K562 (cell line): ENCODE data around the gene C6orf15. TPM values are rescaled to one million over a fixed set of nuclear protein-coding genes. Genes with fewer than 3 reads are reported as not detected.
A peak's percentile ranks its signal among the peaks of the same experiment; 100 is the strongest.

Experiments used
- CXXC5 ChIP-seq: fragments of 250-450 bp; sonication (Bioruptor Pico); IDR thresholded peaks from 2 replicates; pipeline ENCODE4 v1.8.0; 2022; ENCODE audit warnings: inconsistent platforms, mild to moderate bottlenecking, moderate library complexity
- ETV1 ChIP-seq: fragments of 450-650 bp; conservative IDR thresholded peaks from 2 replicates; pipeline ENCODE4 v1.6.1; 2016; ENCODE audit warnings: missing genetic modification characterization, control low read depth, low read depth, missing compliant biosample characterization
- HNRNPLL ChIP-seq: fragments of 200-400 bp; formaldehyde crosslinking; IDR thresholded peaks from 2 replicates; pipeline ENCODE4 v1.6.1; 2017; ENCODE audit warnings: low read length, low read depth, mild to moderate bottlenecking; ENCODE audit not compliant: poor library complexity, severe bottlenecking
- KAT2B ChIP-seq: IDR thresholded peaks from one replicate; pipeline ENCODE4 v1.6.1; 2012; ENCODE audit warnings: low read depth, mild to moderate bottlenecking, control low read depth, inconsistent platforms, low read length, moderate library complexity
- SMARCA4 ChIP-seq: fragments of 450-650 bp; IDR thresholded peaks from 2 replicates; pipeline ENCODE4 v1.6.1; 2016
- ZNF785 ChIP-seq: fragments of 250-450 bp; sonication (Bioruptor Pico); IDR thresholded peaks from 2 replicates; pipeline ENCODE4 v1.4.0; 2020; ENCODE audit warnings: mild to moderate bottlenecking
- polyA plus RNA-seq, 8 experiments: library from polyadenylated mRNA; depleted of rRNA in 4 of 8; stranded (reverse) in 5 of 8; unstranded in 3 of 8; fragments of >200 nt; fragmentation: Nextera tagmentation in 2 of 8; fragmentation: Illumina TruSeq in 1 of 8; extraction: Ambion mirVana in 2 of 8; extraction: Trizol in 1 of 8; gene quantifications; 2 replicates each; pipeline versions ENCODE4 v1.2.1 to v1.2.3, GENCODE V29; 2011 to 2014; ENCODE audit warnings: inconsistent platforms in 1 of 8, missing spikeins in 1 of 8
- total RNA-seq, 7 experiments: library from RNA; depleted of rRNA in 6 of 7; stranded (reverse); fragments of >200 nt in 6 of 7; fragmentation: Illumina TruSeq in 2 of 7; extraction: Trizol in 2 of 7; gene quantifications; 2 replicates each; pipeline versions ENCODE4 v1.2.1 to v1.2.3, GENCODE V29; 2011 to 2021; ENCODE audit warnings: low replicate concordance in 1 of 7
- TF ChIP-seq, protein P1 (sequence below): fragments of 250-450 bp; sonication (Bioruptor Pico); IDR thresholded peaks from 2 replicates; pipeline ENCODE4 v1.5.0; 2022; ENCODE audit warnings: mild to moderate bottlenecking
- TF ChIP-seq, protein P2 (sequence below): fragments of 450-650 bp; IDR thresholded peaks from 2 replicates; pipeline ENCODE4 v1.6.1; 2017; ENCODE audit warnings: antibody characterized with exemption
- TF ChIP-seq, protein P3 (sequence below): fragments of 250-450 bp; sonication (Bioruptor Pico); IDR thresholded peaks from 2 replicates; pipeline ENCODE4 v1.4.0; 2020; ENCODE audit warnings: mild to moderate bottlenecking, moderate library complexity
- TF ChIP-seq, protein P4 (sequence below): IDR thresholded peaks from 2 replicates; pipeline ENCODE4 v1.6.1; 2011; ENCODE audit warnings: borderline replicate concordance, low read depth, mild to moderate bottlenecking, moderate library complexity, low read length; ENCODE audit not compliant: insufficient read depth, poor library complexity, severe bottlenecking
- TF ChIP-seq, protein P5 (sequence below): IDR thresholded peaks from 2 replicates; pipeline ENCODE4 v1.6.1; 2011; ENCODE audit not compliant: insufficient read length; ENCODE audit errors: extremely low read depth
- TF ChIP-seq, protein P6 (sequence below): fragments of 250-450 bp; sonication (Bioruptor Pico); IDR thresholded peaks from 2 replicates; pipeline ENCODE4 v1.8.0; 2022; ENCODE audit warnings: inconsistent platforms

C6orf15 gene
- total and polyA plus RNA-seq, 9 of the 15 experiments (the other 6 are each of a cell fraction or from before 2014, with no cell fraction given) = not detected

DNA sequence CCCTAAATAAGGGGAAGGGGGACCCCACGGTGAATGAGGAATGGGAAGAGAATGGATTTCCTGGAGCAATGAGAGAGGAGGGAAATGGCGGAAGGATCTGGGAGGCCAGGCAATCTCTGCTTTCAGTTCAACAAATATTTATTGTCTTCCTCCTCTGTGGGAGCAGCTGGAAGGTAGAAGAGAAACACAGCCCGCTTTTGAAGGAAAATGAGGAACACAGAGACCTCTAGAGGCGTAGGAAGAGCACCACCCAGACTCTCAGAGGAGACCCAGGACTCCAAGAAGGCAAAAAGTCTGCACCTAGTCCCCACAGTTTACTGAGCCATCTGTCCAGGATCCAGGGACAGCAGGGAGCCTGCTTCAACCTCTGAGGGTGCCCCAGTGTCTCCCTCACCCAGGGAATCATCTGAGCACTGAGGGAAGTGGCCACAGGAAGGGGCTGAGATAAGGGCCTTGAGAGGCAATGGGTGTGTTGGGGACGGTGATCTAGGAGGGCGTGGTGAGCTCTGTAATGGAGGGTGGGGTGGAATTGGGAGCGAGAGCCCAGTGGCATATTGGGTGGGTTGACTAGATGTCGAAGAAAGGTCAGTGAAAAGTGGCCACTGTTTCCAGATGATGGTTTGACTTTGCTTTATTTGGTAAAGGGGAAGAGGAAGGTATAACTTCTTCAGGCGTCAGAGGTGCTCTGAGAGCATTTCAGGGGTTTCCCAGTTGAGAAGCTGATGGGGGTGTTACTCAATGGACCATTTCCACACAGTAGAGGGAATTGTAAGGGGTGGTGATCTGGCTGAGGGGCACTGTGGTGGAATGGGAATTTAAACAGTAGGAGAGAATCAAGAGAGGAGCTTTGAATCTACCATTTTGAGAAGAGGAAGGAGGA is 2.8 kb upstream of the C6orf15 start (continued):
- TF ChIP-seq, protein P1, sequence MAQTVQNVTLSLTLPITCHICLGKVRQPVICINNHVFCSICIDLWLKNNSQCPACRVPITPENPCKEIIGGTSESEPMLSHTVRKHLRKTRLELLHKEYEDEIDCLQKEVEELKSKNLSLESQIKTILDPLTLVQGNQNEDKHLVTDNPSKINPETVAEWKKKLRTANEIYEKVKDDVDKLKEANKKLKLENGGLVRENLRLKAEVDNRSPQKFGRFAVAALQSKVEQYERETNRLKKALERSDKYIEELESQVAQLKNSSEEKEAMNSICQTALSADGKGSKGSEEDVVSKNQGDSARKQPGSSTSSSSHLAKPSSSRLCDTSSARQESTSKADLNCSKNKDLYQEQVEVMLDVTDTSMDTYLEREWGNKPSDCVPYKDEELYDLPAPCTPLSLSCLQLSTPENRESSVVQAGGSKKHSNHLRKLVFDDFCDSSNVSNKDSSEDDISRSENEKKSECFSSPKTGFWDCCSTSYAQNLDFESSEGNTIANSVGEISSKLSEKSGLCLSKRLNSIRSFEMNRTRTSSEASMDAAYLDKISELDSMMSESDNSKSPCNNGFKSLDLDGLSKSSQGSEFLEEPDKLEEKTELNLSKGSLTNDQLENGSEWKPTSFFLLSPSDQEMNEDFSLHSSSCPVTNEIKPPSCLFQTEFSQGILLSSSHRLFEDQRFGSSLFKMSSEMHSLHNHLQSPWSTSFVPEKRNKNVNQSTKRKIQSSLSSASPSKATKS (CRISPR knock-in tag) = no peak
- TF ChIP-seq KAT2B (no peak), SMARCA4 (no peak), ETV1 (tag) (0 out of 2 replicates have a peak, but pooled peaks have one; percentile 26), HNRNPLL (no peak), CXXC5 (no peak), ZNF785 (CRISPR knock-in tag) (no peak)
- TF ChIP-seq, protein P2, sequence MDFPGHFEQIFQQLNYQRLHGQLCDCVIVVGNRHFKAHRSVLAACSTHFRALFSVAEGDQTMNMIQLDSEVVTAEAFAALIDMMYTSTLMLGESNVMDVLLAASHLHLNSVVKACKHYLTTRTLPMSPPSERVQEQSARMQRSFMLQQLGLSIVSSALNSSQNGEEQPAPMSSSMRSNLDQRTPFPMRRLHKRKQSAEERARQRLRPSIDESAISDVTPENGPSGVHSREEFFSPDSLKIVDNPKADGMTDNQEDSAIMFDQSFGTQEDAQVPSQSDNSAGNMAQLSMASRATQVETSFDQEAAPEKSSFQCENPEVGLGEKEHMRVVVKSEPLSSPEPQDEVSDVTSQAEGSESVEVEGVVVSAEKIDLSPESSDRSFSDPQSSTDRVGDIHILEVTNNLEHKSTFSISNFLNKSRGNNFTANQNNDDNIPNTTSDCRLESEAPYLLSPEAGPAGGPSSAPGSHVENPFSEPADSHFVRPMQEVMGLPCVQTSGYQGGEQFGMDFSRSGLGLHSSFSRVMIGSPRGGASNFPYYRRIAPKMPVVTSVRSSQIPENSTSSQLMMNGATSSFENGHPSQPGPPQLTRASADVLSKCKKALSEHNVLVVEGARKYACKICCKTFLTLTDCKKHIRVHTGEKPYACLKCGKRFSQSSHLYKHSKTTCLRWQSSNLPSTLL = no peak
- TF ChIP-seq, protein P3, sequence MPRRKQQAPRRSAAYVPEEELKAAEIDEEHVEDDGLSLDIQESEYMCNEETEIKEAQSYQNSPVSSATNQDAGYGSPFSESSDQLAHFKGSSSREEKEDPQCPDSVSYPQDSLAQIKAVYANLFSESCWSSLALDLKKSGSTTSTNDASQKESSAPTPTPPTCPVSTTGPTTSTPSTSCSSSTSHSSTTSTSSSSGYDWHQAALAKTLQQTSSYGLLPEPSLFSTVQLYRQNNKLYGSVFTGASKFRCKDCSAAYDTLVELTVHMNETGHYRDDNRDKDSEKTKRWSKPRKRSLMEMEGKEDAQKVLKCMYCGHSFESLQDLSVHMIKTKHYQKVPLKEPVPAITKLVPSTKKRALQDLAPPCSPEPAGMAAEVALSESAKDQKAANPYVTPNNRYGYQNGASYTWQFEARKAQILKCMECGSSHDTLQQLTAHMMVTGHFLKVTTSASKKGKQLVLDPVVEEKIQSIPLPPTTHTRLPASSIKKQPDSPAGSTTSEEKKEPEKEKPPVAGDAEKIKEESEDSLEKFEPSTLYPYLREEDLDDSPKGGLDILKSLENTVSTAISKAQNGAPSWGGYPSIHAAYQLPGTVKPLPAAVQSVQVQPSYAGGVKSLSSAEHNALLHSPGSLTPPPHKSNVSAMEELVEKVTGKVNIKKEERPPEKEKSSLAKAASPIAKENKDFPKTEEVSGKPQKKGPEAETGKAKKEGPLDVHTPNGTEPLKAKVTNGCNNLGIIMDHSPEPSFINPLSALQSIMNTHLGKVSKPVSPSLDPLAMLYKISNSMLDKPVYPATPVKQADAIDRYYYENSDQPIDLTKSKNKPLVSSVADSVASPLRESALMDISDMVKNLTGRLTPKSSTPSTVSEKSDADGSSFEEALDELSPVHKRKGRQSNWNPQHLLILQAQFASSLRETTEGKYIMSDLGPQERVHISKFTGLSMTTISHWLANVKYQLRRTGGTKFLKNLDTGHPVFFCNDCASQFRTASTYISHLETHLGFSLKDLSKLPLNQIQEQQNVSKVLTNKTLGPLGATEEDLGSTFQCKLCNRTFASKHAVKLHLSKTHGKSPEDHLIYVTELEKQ (CRISPR knock-in tag) = no peak
- TF ChIP-seq, protein P4, sequence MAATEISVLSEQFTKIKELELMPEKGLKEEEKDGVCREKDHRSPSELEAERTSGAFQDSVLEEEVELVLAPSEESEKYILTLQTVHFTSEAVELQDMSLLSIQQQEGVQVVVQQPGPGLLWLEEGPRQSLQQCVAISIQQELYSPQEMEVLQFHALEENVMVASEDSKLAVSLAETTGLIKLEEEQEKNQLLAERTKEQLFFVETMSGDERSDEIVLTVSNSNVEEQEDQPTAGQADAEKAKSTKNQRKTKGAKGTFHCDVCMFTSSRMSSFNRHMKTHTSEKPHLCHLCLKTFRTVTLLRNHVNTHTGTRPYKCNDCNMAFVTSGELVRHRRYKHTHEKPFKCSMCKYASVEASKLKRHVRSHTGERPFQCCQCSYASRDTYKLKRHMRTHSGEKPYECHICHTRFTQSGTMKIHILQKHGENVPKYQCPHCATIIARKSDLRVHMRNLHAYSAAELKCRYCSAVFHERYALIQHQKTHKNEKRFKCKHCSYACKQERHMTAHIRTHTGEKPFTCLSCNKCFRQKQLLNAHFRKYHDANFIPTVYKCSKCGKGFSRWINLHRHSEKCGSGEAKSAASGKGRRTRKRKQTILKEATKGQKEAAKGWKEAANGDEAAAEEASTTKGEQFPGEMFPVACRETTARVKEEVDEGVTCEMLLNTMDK = peak; percentile 13
- TF ChIP-seq, protein P5, sequence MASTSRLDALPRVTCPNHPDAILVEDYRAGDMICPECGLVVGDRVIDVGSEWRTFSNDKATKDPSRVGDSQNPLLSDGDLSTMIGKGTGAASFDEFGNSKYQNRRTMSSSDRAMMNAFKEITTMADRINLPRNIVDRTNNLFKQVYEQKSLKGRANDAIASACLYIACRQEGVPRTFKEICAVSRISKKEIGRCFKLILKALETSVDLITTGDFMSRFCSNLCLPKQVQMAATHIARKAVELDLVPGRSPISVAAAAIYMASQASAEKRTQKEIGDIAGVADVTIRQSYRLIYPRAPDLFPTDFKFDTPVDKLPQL = no peak
- TF ChIP-seq, protein P6, sequence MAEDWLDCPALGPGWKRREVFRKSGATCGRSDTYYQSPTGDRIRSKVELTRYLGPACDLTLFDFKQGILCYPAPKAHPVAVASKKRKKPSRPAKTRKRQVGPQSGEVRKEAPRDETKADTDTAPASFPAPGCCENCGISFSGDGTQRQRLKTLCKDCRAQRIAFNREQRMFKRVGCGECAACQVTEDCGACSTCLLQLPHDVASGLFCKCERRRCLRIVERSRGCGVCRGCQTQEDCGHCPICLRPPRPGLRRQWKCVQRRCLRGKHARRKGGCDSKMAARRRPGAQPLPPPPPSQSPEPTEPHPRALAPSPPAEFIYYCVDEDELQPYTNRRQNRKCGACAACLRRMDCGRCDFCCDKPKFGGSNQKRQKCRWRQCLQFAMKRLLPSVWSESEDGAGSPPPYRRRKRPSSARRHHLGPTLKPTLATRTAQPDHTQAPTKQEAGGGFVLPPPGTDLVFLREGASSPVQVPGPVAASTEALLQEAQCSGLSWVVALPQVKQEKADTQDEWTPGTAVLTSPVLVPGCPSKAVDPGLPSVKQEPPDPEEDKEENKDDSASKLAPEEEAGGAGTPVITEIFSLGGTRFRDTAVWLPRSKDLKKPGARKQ (CRISPR knock-in tag) = no peak
